ENCODE data around the gene ZKSCAN7.

GRCh38 chr3:44535364-44535763, 19.6 kb upstream of the ZKSCAN7 start:
- no peak for TF ChIP-seq CTCF (IDR thresholded peaks at IDR 0.05)
- TF ChIP-seq POLR2A (IDR thresholded peaks at IDR 0.05) = no peak
